PC-3 (cell line): ENCODE data around the gene APH1B. TPM values are rescaled to one million over a fixed set of nuclear protein-coding genes. Genes with fewer than 3 reads are reported as not detected.

Experiments
- ATAC-seq: fragments of 200-7000 bp; cut with Tn5 transposase; 2 replicates; pipeline ENCODE4 v1.9.1; 2020; ENCODE audit warnings: mild to moderate bottlenecking, moderate library complexity
- BruUV-seq: library from RNA; stranded (reverse); fragments of 400-500 nt; replicated peaks from 2 replicates; lab custom pipeline; 2021; lab: Mats Ljungman, UMichigan
- CTCF ChIA-PET: fragments of 300-600 bp; sonication (Branson Sonifier 250); formaldehyde crosslinking; loops from one replicate; lab custom pipeline; 2022; ENCODE audit warnings: antibody characterized with exemption; lab: Charles Lee
- POLR2A ChIA-PET: fragments of 300-600 bp; sonication (Branson Sonifier 250); formaldehyde crosslinking; loops from one replicate; lab custom pipeline; 2022; ENCODE audit warnings: antibody characterized with exemption; ENCODE audit not compliant: unreplicated experiment; lab: Charles Lee
- DNase-seq: peaks from one replicate; pipeline ENCODE4 v3.0.0-alpha.2; 2015
- H2AFZ ChIP-seq: fragments of 300-600 bp; sonication (generic); 2 replicates; pipeline ENCODE4 v1.6.0; 2016; ENCODE audit warnings: antibody characterized with exemption, low read length
- H3F3A ChIP-seq: fragments of 300-600 bp; sonication (generic); one replicate; pipeline ENCODE4 v1.6.0; 2017; ENCODE audit warnings: antibody characterized with exemption, low read length, control low read depth, mild to moderate bottlenecking; ENCODE audit not compliant: unreplicated experiment
- H3K27ac ChIP-seq: fragments of 300-600 bp; sonication (generic); 2 replicates; pipeline ENCODE4 v1.5.1; 2016; ENCODE audit warnings: mild to moderate bottlenecking, low read length
- H3K27me3 ChIP-seq: fragments of 300-600 bp; sonication (generic); 2 replicates; pipeline ENCODE4 v1.6.1; 2016; ENCODE audit warnings: low read length, mixed read lengths
- H3K36me3 ChIP-seq: fragments of 300-600 bp; sonication (generic); 2 replicates; pipeline ENCODE4 v1.6.1; 2016; ENCODE audit warnings: low read depth, mixed run types, low read length, mixed read lengths
- H3K4me1 ChIP-seq: fragments of 300-600 bp; sonication (generic); 2 replicates; pipeline ENCODE4 v1.5.1; 2016; ENCODE audit warnings: low read length; ENCODE audit not compliant: insufficient read depth
- H3K4me2 ChIP-seq: fragments of 300-600 bp; sonication (generic); 2 replicates; pipeline ENCODE4 v1.6.0; 2016; ENCODE audit warnings: low read length
- H3K4me3 ChIP-seq: fragments of 300-600 bp; sonication (generic); 2 replicates; pipeline ENCODE4 v1.5.1; 2016; ENCODE audit warnings: mild to moderate bottlenecking, low read length, mixed read lengths
- H3K79me2 ChIP-seq: fragments of 300-600 bp; sonication (generic); 2 replicates; pipeline ENCODE4 v1.6.1; 2017; ENCODE audit warnings: low read length, mixed read lengths
- H3K9ac ChIP-seq: fragments of 300-600 bp; sonication (generic); 2 replicates; pipeline ENCODE4 v1.6.0; 2016; ENCODE audit warnings: mild to moderate bottlenecking, low read length
- H3K9me2 ChIP-seq: fragments of 300-600 bp; sonication (generic); replicated peaks from 2 replicates; pipeline ENCODE4 v1.6.1; 2016; ENCODE audit warnings: mixed run types, low read length, mixed read lengths
- H3K9me3 ChIP-seq: fragments of 300-600 bp; sonication (generic); 2 replicates; pipeline ENCODE4 v1.6.1; 2016; ENCODE audit warnings: low read length, mixed read lengths
- H4K20me1 ChIP-seq: fragments of 300-600 bp; sonication (generic); 2 replicates; pipeline ENCODE4 v1.6.1; 2016; ENCODE audit warnings: low read length, mixed read lengths
- CTCF ChIP-seq: fragments of 300-600 bp; sonication (generic); conservative IDR thresholded peaks from 2 replicates; pipeline ENCODE4 v1.5.1; 2017; ENCODE audit warnings: antibody characterized with exemption, low read depth, mild to moderate bottlenecking, low read length
- EZH2 ChIP-seq: fragments of 300-600 bp; sonication (generic); IDR thresholded peaks from one replicate; pipeline ENCODE4 v1.6.1; 2017; ENCODE audit warnings: antibody characterized with exemption, mild to moderate bottlenecking, low read length; ENCODE audit not compliant: unreplicated experiment
- EZH2phosphoT487 ChIP-seq: fragments of 300-600 bp; sonication (generic); IDR thresholded peaks from 2 replicates; pipeline ENCODE4 v1.6.1; 2018; ENCODE audit warnings: mild to moderate bottlenecking, antibody characterized with exemption, low read length, borderline replicate concordance
- intact Hi-C: fragments of 100-400 bp; cut with micrococcal nuclease; formaldehyde crosslinking; loops from 2 replicates; pipeline ENCODE4 v1.9.0; 2023
- total RNA-seq: library from RNA; depleted of rRNA; stranded (reverse); fragments of >200 nt; gene quantifications from 2 replicates; pipeline ENCODE4 v1.2.3, GENCODE V29; 2014

APH1B gene
- total RNA-seq, 1 experiment from 2014 or later, result 2.8 TPM

- no peaks in the 10 kb centered on the region for H3K27me3 ChIP-seq
- POLR2A ChIA-PET, result interaction anchor here (0.6 kb wide), 1 partner anchor 41 kb away, joined by 3 read pairs; no protein-coding TSS in a partner anchor
- no peaks in the 10 kb centered on the region for H3F3A ChIP-seq
- no peak overlapping the region for H3K4me2 ChIP-seq
- intact Hi-C loops, result no loop called here
- H3K79me2 ChIP-seq, result no peaks in the 10 kb centered on the region
- H3K9me2 ChIP-seq, result no peaks in the 10 kb centered on the region
- H3K4me1 ChIP-seq, result peaks cover 18% of the 10 kb centered on the region
- no peaks in the 10 kb centered on the region for H4K20me1 ChIP-seq
- no peak overlapping the region for H3K27ac ChIP-seq
- no peaks in the 10 kb centered on the region for H3K36me3 ChIP-seq
- DNase-seq (no peak), ATAC-seq (no peak)
- H3K9me3 ChIP-seq, result no peaks in the 10 kb centered on the region
- no peak overlapping the region for H3K4me3 ChIP-seq
- H2AFZ ChIP-seq, result no peak overlapping the region
- BruUV-seq, result no TSS peak
- TF ChIP-seq CTCF (no peak), EZH2 (no peak), EZH2phosphoT487 (no peak)
- H3K9ac ChIP-seq, result no peak overlapping the region
- CTCF ChIA-PET, result no interaction called here
Measured at GRCh38 chr15:63353261-63353660, 75.9 kb downstream of the APH1B start.

GRCh38 chr15:63353887-63354286, 76.5 kb downstream of the APH1B start:
- POLR2A ChIA-PET, result no interaction called here
- Histone ChIP-seq H3K9ac (no peak overlapping the region), H3K27me3 (no peaks in the 10 kb centered on the region), H3K4me2 (no peak overlapping the region), H3K4me1 (peaks cover 11% of the 10 kb centered on the region), H2AFZ (no peak overlapping the region), H3K9me2 (no peaks in the 10 kb centered on the region), H3K36me3 (no peaks in the 10 kb centered on the region), H3K27ac (no peak overlapping the region), H3F3A (no peaks in the 10 kb centered on the region), H3K9me3 (no peaks in the 10 kb centered on the region), H4K20me1 (no peaks in the 10 kb centered on the region), H3K79me2 (no peaks in the 10 kb centered on the region), H3K4me3 (no peak overlapping the region)
- TF ChIP-seq CTCF (no peak), EZH2 (no peak)
- BruUV-seq, result no TSS peak
- ATAC-seq, result no peak
- CTCF ChIA-PET, result interaction anchor here (0.7 kb wide), 1 partner anchor 611 kb away, joined by 3 read pairs; no protein-coding TSS in a partner anchor
- intact Hi-C loops, result no loop called here
- DNase-seq, result no peak

GRCh38 chr15:63354821-63355650, 77.6 kb downstream of the APH1B start:
- Histone ChIP-seq H3K36me3 (no peaks in the 10 kb centered on the region), H3K4me1 (no peaks in the 10 kb centered on the region), H3K79me2 (no peaks in the 10 kb centered on the region), H3K27me3 (no peaks in the 10 kb centered on the region), H3K27ac (no peak overlapping the region), H3K4me3 (no peak overlapping the region), H3F3A (no peaks in the 10 kb centered on the region), H2AFZ (no peak overlapping the region), H3K9me3 (no peaks in the 10 kb centered on the region), H3K9me2 (no peaks in the 10 kb centered on the region), H3K9ac (no peak overlapping the region), H4K20me1 (no peaks in the 10 kb centered on the region), H3K4me2 (no peak overlapping the region)
- ChIA-PET CTCF (interaction anchor here (0.7 kb wide), 1 partner anchor 612 kb away, joined by 3 read pairs; no protein-coding TSS in a partner anchor), POLR2A (no interaction called here)
- intact Hi-C loops, result no loop called here
- no TSS peak for BruUV-seq
- DNase-seq, result no peak
- no peak for TF ChIP-seq CTCF
- no peak for TF ChIP-seq EZH2
- no peak for ATAC-seq
